ENCODE data around the gene RNF32. TPM values are rescaled to one million over a fixed set of nuclear protein-coding genes. Genes with fewer than 3 reads are reported as not detected.
"Not testable (repeated sequence)": the region's sequence is repeated elsewhere in the genome, so short reads cannot be mapped to it uniquely, and the experiment has no call there.

Gene RNF32
- total RNA-seq, 1 experiment from 2014 or later = 1.5 TPM

GRCh38 chr7:156639426-156640256 lies 933 bp upstream of the RNF32 start:
- Histone ChIP-seq H3K36me3 (ENCODE audit: insufficient read depth, low read length, poor library complexity, severe bottlenecking) (no peaks in the 10 kb centered on the region), H3K4me1 (ENCODE audit: insufficient read depth, low read length, poor library complexity, severe bottlenecking) (peaks cover 5% of the 10 kb centered on the region), H3K27ac (ENCODE audit: low read depth, low read length, poor library complexity, severe bottlenecking) (peak overlapping the region; percentile 58), H3K4me3 (ENCODE audit: low read depth, low read length, poor library complexity, severe bottlenecking) (peak overlapping the region; percentile 59), H3K27me3 (replicated peaks; ENCODE audit: insufficient read depth, low read depth, low read length, poor library complexity) (peaks cover 7% of the 10 kb centered on the region), H3K9me3 (ENCODE audit: low read depth, low read length, poor library complexity, severe bottlenecking) (no peaks in the 10 kb centered on the region)
- DNase-seq (ENCODE audit: low spot score) = no peak
- TF ChIP-seq, protein P1, sequence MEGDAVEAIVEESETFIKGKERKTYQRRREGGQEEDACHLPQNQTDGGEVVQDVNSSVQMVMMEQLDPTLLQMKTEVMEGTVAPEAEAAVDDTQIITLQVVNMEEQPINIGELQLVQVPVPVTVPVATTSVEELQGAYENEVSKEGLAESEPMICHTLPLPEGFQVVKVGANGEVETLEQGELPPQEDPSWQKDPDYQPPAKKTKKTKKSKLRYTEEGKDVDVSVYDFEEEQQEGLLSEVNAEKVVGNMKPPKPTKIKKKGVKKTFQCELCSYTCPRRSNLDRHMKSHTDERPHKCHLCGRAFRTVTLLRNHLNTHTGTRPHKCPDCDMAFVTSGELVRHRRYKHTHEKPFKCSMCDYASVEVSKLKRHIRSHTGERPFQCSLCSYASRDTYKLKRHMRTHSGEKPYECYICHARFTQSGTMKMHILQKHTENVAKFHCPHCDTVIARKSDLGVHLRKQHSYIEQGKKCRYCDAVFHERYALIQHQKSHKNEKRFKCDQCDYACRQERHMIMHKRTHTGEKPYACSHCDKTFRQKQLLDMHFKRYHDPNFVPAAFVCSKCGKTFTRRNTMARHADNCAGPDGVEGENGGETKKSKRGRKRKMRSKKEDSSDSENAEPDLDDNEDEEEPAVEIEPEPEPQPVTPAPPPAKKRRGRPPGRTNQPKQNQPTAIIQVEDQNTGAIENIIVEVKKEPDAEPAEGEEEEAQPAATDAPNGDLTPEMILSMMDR (conservative IDR thresholded peaks at IDR 0.05; ENCODE audit: low read depth, low read length) = no peak
- no peak for TF ChIP-seq EZH2 (IDR thresholded peaks at IDR 0.05; ENCODE audit: borderline replicate concordance, low read depth, low read length, poor library complexity, severe bottlenecking)
- ChIA-PET POLR2A (ENCODE audit: low non-redundant PET) (interaction anchor here (0.6 kb wide), 1 partner anchor 164 kb away, joined by 3 read pairs; no protein-coding TSS in a partner anchor), CTCF (no interaction called here)
- BruUV-seq (replicated peaks) = no TSS peak
- intact Hi-C loops (cut with micrococcal nuclease; ENCODE audit: unreplicated experiment) = loop anchor here (10.0 kb wide), 1 partner anchor 175 kb away; no protein-coding TSS in a partner anchor

DNA sequence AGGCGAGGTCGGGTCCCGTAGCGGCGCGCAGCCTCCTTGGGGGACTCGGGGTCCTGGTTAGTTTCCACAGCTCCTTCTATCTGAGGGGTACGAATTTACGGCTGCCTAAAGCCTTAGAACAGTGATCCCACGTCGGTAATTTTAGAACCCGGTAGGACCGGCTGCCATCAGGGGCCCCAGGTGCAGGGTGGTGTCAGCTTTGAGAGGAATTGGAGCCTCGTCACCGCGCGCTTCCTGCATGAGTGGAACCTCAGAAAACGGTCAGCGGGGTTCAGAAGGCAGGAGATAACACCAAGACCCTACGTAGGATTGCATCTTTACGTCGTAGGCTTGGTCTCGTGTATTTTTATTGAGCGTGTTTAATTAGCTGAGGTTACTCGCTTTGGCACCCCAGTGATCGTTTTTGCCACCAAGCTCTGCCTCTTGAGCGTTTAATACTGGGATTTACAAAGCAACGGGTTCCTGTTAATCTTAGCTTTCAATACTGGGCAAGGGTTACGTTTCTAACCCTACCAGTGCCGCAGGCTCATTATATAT lies 443 bp downstream of the RNF32 start:
- peak overlapping the region; percentile 59 for H3K4me3 ChIP-seq (ENCODE audit: low read depth, low read length, poor library complexity, severe bottlenecking)
- H3K27me3 ChIP-seq (replicated peaks; ENCODE audit: insufficient read depth, low read depth, low read length, poor library complexity) = peaks cover 10% of the 10 kb centered on the region
- H3K4me1 ChIP-seq (ENCODE audit: insufficient read depth, low read length, poor library complexity, severe bottlenecking) = peaks cover 5% of the 10 kb centered on the region
- TF ChIP-seq, protein P1 (conservative IDR thresholded peaks at IDR 0.05; ENCODE audit: low read depth, low read length) = no peak
- TF ChIP-seq EZH2 (IDR thresholded peaks at IDR 0.05; ENCODE audit: borderline replicate concordance, low read depth, low read length, poor library complexity, severe bottlenecking) = no peak
- ChIA-PET POLR2A (ENCODE audit: low non-redundant PET) (interaction anchor here (0.5 kb wide), 1 partner anchor 1025 kb away, joined by 3 read pairs; no protein-coding TSS in a partner anchor), CTCF (interaction anchor here (0.7 kb wide), 1 partner anchor 21 kb away, joined by 3 read pairs; no protein-coding TSS in a partner anchor)
- peak overlapping the region; percentile 41 for H3K27ac ChIP-seq (ENCODE audit: low read depth, low read length, poor library complexity, severe bottlenecking)
- H3K36me3 ChIP-seq (ENCODE audit: insufficient read depth, low read length, poor library complexity, severe bottlenecking) = no peaks in the 10 kb centered on the region
- H3K9me3 ChIP-seq (ENCODE audit: low read depth, low read length, poor library complexity, severe bottlenecking) = no peaks in the 10 kb centered on the region
- intact Hi-C loops (cut with micrococcal nuclease; ENCODE audit: unreplicated experiment) = loop anchor here (10.0 kb wide), 1 partner anchor 174 kb away; no protein-coding TSS in a partner anchor
- DNase-seq (ENCODE audit: low spot score) = no peak
- TSS peak; percentile 83 for BruUV-seq (replicated peaks)

DNA sequence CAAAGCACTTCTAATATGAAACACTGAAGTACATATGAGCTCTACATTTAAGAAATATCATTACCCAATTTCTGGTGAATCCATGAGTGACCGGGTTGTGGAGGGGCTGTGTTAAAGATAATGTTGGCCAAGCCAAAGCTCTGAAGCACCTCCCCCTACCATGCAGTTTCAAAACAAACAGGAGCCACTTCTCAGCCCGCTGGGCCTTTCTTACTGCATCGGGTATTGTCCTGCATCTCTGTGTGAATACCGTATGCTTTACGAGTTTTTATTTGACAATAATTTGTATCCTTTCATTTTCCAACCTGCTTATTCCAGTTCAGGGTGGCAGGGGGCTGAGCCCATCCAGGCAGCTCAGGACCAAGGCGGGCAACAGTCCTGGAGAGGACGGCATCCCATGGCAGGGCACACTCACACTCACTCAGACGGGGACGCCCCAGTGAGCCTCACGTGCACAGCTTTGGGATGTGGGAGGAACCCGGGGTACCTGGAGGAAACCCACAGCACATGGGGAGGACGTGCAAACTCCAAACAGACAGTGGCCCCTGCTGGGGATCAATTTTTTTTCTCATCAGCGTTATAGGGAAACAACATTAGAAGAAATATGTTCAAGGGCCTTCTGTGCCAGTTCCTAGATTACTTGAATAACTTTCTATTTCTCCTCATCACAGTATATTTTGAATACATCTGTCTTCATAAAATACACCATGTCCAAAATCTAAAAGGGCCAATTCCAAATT lies 1.9 kb downstream of the RNF32 start:
- no peak for TF ChIP-seq EZH2 (IDR thresholded peaks at IDR 0.05; ENCODE audit: borderline replicate concordance, low read depth, low read length, poor library complexity, severe bottlenecking)
- TF ChIP-seq, protein P1 (conservative IDR thresholded peaks at IDR 0.05; ENCODE audit: low read depth, low read length) = no peak
- BruUV-seq (replicated peaks) = no TSS peak
- H3K27ac ChIP-seq (ENCODE audit: low read depth, low read length, poor library complexity, severe bottlenecking) = no peak overlapping the region
- ChIA-PET POLR2A (ENCODE audit: low non-redundant PET) (no interaction called here), CTCF (no interaction called here)
- H3K4me1 ChIP-seq (ENCODE audit: insufficient read depth, low read length, poor library complexity, severe bottlenecking) = peaks cover 5% of the 10 kb centered on the region
- no peaks in the 10 kb centered on the region for H3K9me3 ChIP-seq (ENCODE audit: low read depth, low read length, poor library complexity, severe bottlenecking)
- no peak for DNase-seq (ENCODE audit: low spot score)
- peaks cover 10% of the 10 kb centered on the region for H3K27me3 ChIP-seq (replicated peaks; ENCODE audit: insufficient read depth, low read depth, low read length, poor library complexity)
- no peak overlapping the region for H3K4me3 ChIP-seq (ENCODE audit: low read depth, low read length, poor library complexity, severe bottlenecking)
- H3K36me3 ChIP-seq (ENCODE audit: insufficient read depth, low read length, poor library complexity, severe bottlenecking) = no peaks in the 10 kb centered on the region
- intact Hi-C loops (cut with micrococcal nuclease; ENCODE audit: unreplicated experiment) = loop anchor here (10.0 kb wide), 1 partner anchor 172 kb away; no protein-coding TSS in a partner anchor

DNA sequence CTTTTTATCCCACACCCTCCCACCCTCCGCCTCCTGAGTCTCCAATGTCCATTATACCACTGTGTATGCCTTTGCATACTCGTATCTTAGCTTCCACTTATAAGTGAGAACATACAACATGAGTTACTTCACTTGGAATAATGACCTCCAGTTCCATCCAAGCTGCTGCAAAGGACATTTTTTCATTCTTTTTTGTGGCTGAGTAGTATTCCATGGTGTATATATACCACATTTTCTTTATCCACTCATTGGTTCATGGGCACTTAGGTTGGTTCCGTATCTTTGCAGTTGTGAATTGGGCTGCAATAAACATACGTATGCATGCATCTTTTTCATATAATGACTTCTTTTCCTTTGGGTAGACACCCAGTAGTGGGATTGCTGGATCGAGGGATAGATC lies 6.8 kb downstream of the RNF32 start:
- H3K36me3 ChIP-seq (ENCODE audit: insufficient read depth, low read length, poor library complexity, severe bottlenecking); POLR2A ChIA-PET (ENCODE audit: low non-redundant PET); CTCF ChIA-PET; H3K4me1 ChIP-seq (ENCODE audit: insufficient read depth, low read length, poor library complexity, severe bottlenecking); H3K9me3 ChIP-seq (ENCODE audit: low read depth, low read length, poor library complexity, severe bottlenecking); BruUV-seq (replicated peaks); H3K27ac ChIP-seq (ENCODE audit: low read depth, low read length, poor library complexity, severe bottlenecking); DNase-seq (ENCODE audit: low spot score); H3K4me3 ChIP-seq (ENCODE audit: low read depth, low read length, poor library complexity, severe bottlenecking): not testable (repeated sequence)
- intact Hi-C loops (cut with micrococcal nuclease; ENCODE audit: unreplicated experiment) = loop anchor here (10.0 kb wide), 1 partner anchor 167 kb away; no protein-coding TSS in a partner anchor
- peaks cover 20% of the 10 kb centered on the region for H3K27me3 ChIP-seq (replicated peaks; ENCODE audit: insufficient read depth, low read depth, low read length, poor library complexity)

Data from A673 (cell line).